Fibroblast of lung (primary cell): ENCODE measurements around the gene MYO1D.

ENCODE experiments used
- CTCF ChIP-seq, 2 donors: IDR thresholded peaks in 1 of 2; conservative IDR thresholded peaks in 1 of 2; 1 replicate in 1 of 2; 2 replicates in 1 of 2; pipeline ENCODE4 v1.5.1; 2011 to 2012; ENCODE audit warnings: low read length in 2 of 2, control low read depth in 1 of 2, inconsistent platforms in 1 of 2, low read depth in 1 of 2, mild to moderate bottlenecking in 1 of 2
- EZH2 ChIP-seq: IDR thresholded peaks from 2 replicates; pipeline ENCODE4 v1.5.1; 2012; ENCODE audit warnings: low read length, control low read depth, mild to moderate bottlenecking; ENCODE audit errors: missing control alignments

- TF ChIP-seq CTCF (conservative IDR thresholded peaks at IDR 0.05 in 1 of 2, IDR thresholded peaks at IDR 0.05 in 1 of 2; ENCODE audit: low read depth in 1 of 2, low read length in 2 of 2) (peak; percentile 42 to 61), EZH2 (no peak)
These were observed 93.3 kb downstream of the MYO1D start for GRCh38 chr17:32783602-32784001.
